GM21529 (cell line): ENCODE results near the gene BRINP2.

ENCODE experiments used
- ATAC-seq: cut with Tn5 transposase; IDR thresholded peaks from one replicate; pipeline ENCODE4 v1.9.1; 2021; ENCODE audit not compliant: unreplicated experiment

BRINP2 gene

DNA sequence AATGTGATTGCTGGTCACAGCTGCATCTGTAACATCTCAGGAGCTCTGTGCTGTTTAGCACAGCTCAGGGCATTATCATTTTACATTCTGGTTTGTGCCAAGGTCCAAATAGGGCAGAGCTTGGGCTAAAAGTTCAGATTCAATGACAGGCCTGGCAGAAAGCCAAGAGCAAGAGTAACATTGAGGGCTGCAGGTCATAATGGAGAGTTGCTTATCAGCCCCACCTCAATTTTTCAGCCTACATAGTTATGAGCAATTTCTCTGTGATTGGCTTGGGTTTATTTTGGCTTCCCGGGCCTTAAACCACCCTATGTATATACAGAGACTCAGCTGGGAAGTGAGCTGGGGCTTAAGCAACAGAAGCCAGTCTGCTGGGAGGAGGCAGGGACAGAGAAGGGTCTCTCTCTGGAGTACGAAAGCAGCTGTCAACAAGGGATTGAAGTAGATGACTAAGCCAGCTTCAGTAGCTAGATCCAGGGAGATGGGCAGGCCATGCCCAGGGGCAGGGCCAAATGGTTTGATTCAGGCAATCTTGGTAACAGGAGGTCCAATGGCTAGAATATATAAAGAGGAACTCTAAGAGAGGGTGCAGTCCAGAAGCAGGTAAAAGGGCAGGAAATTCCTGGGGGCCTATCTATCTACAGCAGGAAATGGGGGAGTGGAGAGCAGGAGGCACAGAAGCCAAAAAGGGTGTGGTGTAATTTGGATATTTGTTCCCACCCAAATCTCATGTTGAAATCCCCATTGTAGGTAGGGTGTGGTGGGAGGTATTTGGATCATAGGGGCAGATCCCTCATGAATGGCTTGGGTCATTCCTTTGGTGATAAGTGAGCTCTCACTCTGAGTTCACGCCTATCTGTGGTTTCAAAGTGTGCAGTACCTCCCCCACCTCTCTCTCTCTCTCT is 49.0 kb downstream of the BRINP2 start:
- ATAC-seq, result no peak

DNA sequence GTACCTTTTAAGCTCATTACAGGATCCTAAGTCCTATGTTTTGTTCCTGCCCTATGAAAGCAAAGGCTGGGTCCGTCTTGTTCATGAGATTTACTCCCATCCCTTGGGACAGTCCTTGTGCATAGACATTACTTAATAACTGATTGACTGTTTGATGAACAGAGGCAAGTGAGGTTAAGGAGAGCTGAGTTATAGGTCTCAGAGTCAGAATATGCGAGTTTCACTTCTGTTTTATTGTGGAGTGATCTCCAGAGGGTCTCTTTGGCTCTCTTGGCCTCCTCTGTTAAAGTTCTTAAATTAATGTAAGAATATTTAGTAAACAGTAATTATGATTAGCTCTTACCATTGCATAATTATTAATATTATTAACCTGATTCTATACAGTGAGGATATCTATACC is 52.6 kb downstream of the BRINP2 start:
- no peak for ATAC-seq

DNA sequence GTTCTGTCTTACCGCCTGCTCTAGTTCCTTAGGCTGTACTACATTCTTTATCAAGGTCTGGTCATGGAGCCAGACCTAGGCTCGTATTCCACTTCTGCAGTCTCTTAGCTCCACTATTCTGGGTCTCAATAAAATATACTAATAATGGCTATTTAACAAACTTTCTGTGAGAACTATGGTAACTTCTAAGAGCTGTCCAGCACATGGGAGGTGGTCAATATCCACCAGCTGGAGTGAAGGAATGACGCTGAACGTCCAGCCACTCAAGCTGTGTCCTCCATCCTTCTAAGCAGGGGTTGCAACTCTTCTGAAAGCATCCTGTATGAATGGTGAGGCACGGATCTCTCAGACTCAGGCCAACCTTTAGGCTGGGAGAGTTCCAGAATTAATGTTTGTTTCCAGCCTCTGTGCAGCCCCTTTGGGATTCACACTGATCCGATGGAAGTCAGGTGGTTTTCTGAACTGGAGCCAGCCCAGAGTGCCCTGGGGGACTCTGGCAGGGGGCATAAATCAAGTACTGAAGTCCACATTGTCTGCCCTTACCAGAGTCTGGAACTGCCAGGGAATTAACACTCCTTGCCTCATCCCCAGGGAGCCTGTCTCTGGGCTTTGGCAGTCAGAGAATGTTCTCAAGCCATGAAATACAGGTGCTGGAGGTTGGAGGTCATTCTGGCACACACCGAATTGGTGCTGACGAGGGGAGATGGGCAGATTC is 57.4 kb downstream of the BRINP2 start:
- no peak for ATAC-seq

DNA sequence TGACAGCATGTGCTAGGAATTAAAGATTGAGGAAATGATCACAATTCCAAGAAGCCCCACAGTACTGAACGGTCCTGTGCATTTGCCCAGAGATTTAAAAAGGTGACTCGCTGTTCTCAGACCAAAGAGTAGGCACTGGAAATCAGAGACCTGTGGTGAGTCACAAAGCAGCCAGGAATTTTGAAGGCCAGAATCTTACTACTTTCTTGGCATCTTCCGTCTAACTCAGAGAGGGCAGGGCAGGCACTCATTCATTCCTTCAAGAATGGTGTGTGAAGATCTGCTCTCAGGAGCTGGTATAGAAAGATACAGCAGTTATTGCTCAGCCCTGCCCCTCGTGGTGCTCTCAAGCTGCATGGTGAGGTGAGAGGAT is 57.9 kb downstream of the BRINP2 start:
- no peak for ATAC-seq

DNA sequence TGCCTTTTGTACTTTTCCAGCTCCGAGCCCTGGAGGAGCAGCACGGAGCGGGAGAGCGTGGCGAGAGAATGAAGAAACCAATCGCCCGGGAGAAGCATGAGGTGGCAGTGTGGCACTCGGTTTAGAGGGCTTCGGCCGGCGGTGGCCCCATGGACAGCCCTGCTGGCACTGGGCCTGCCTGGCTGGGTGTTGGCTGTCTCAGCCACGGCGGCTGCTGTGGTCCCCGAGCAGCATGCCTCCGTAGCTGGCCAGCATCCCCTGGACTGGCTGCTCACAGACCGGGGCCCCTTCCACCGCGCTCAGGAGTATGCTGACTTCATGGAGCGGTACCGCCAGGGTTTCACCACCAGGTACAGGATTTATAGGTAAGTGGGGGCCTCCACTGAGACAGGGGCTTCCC is 59.0 kb downstream of the BRINP2 start:
- no peak for ATAC-seq

DNA sequence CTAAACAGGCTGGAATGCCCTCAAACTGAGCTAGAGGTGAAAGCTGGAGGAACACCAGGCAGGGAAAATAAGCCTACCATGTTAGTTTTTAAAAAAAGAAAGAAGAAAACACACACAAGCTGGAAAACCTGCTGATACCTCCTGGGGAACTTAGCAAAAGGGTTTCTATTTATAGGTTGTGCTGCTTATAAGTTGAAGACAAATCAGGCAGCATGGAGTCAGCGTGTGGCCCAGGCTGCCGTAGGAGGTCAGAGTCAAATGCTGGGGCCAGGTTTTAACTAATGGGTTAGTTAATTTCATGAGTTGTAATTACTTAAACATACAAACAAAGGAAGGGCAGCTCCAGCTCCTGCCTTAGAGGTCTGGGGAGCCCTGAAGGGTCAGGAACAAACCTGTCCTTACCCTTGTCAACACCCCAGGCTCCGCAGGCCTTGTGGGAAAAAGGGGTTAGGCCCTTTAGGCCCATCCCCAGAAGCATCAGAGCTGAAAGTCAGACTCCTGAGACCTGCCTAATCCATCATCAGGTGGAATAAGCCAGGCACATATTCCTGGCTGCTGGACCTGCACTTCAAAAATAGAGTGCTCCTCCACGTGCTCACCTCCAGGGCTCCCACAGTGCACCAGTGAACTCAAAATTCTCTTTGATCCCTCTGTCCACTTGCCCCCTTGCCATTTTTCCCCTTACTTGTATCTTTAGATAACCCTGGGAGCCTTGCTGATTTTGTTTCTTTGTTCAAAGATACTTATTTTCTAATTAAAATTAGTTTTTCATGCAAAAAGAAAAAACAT is 59.7 kb downstream of the BRINP2 start:
- no peak for ATAC-seq

DNA sequence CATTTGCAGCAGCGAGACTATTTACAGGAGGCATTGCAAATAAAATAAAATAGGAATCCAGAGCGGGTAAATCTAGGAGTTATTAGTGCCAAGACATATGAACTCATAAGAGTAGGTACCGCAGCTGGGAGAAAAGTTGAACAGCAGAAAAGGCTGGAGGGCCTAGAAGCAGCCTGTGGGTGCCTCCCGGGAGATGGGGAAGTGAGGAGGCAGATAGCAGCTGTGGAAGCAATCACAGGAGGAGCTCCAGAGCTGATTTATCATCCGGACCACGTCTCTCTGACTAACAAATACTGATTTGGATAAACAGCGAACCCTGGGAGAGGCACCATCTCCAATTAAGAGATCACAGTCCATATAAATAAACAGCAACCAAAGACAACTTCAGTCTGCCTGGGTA is 64.6 kb downstream of the BRINP2 start:
- ATAC-seq, result no peak

- ATAC-seq, result no peak
Observed at GRCh38 chr1:177236962-177237361, 66.2 kb downstream of the BRINP2 start.

GRCh38 chr1:177238967-177239366 is 68.2 kb downstream of the BRINP2 start:
- no peak for ATAC-seq

DNA sequence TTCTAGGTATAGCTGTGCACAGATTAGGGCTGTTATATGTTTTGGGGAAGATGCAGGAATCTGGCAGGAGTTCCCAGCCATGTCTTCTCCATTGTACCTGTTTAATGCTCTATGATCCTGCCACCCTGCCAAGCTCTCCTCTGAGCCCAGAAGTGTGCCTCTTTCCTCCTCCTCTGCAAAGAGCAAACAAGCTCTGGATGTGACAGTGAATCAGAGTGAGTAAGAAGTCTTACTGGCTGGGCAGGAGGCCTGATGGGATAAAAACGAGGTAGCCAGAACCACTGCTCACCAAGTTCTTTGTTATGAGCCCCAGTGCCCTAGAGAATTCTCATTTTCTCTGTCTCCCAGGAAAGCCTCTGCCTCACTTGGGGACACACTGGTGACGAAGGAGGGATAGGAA is 69.0 kb downstream of the BRINP2 start:
- ATAC-seq, result no peak

DNA sequence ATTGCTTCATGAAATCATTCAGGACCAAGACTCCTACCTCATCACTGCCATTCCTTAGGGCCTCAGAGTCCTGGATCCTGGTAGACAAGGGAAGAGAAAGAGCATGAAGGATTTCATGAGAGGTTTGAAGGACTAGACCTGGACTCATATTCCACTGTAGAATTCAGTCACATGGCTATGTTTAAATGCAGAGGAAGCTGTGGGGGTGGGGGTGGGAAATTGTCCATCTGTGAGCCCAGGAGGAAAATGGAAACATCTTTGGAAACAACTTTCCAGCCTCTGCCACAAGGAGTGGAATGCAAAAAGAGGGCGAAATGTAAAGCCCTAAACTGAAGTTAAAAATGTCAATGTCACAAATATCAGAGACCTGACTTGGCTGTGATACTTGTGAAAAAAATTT is 73.0 kb downstream of the BRINP2 start:
- no peak for ATAC-seq

GRCh38 chr1:177246710-177247580 is 76.2 kb downstream of the BRINP2 start:
- ATAC-seq, result no peak

DNA sequence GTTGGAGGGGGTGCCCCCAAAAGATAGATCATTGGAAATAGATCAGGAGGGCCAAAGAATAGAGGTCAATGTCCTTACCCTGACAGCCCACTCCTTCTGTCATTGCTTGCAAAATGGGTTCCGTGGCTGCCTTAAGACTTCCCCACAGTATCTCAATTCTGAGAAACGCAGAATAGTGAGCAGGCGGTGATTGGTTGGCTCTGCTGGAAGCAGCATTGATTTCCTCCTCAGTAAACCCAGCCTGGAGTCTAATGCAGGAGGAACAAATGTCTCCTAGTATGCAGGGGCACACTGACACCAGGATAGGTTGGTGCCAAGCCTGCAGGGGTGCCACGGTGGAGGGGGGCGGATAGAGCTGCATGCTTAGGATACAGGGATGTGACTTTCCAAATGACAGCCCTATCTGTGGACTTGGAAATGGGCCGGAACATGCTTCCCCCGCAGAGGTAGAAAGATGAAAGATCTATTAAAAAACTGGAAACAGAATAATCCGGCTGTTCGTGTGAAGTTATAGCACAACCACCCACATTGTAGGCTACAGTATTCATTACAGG is 76.9 kb downstream of the BRINP2 start:
- ATAC-seq, result no peak

DNA sequence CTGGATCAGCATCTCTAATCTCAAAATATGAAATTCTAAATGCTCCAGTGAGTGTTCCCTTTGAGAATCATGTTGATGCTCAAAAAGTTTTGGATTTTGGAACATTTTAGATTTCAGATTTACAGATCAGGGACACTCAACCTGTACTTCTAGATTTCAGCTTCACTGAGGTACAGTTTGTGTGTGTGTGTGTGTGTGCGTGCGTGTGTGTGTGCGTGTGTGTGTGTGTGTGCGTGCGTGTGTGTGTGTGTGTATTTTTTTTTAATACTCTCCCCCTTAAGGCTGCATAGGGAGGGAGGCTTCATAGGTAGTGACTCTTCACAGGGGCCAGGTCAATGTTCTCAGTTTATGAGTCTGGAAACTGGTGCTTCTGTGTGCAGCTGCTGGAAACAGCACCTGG is 77.5 kb downstream of the BRINP2 start:
- ATAC-seq, result no peak

DNA sequence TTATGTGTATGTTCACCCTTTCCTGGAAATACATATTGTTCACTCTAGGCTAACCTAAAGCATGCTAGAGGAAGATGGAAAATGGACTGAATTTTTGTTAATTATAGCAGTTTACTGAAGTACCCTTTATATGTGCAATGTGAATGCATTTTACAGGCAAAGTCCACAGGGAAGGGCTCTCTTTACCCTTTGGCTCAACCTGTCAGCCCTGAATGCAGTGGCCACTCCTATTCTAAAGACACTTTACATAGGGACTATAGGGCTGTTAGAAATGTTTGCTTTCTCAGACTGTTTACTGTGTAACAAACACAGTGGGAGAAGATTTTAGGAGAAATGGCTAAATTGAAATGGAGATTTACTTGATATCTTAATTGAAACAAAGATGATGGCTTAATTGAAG is 78.5 kb downstream of the BRINP2 start:
- ATAC-seq, result no peak

DNA sequence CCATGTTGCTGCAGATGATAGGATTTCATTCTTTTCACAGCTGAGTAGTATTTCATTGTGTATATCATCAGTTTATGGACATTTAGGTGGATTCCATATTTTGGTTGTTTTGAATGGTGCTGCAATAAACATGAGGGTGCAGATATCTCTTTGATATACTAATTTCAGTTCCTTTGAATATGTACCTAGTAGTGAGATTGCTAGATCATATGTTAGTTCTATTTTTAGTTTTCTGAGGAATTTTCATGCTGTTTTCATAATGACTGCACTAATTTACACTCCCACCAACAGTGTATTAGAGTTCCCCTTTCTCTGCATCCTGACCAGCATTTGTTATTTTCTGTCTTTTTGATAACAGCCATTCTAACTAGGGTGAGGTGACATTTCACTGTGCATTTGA is 82.1 kb downstream of the BRINP2 start:
- ATAC-seq, result no peak

GRCh38 chr1:177255411-177255810 is 84.7 kb downstream of the BRINP2 start:
- no peak for ATAC-seq

DNA sequence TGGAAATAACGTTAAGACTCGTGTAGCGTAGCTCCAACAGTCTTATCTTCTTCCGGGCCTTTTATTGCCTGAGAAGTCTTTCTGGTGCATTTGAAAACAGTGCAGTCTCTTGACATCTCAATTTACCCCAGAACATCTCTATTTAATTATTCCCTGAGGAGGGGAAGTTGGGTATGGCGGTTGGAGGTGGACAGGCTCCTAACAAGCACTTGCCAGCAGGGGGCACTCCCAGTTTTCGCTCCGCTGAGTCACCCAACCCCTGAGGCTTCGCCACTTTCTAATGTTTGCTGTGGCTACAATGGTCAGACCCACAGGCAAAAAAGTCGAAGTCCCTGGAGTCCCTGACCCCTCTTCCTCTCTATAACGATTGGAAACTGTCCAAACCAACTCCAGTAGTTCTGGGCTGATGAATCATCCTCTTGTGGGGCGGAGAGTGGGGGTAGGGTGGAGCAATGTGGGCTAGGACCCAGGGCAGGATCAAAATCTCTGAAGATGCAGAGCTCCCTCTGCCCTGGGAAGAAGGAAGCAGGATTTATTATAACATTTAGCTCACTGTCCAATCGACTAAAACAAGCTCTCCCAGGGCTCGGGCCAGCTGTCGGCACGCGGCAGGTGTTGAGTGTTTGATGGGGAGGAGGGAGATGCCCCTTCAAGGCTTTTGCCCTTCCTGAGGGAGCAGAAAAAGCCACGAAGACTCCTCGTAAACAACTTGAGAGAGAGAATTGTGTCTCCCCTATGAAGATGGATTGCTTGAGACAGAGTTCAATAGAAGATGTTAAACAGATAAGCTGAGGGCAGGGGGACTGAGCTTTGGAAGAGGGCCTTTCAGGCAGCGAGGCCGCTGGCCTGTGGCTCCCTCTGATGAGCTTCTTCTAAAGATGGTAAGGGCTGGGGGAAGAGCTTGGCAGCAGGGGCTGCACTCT is 85.7 kb downstream of the BRINP2 start:
- ATAC-seq, result peak; percentile 53

GRCh38 chr1:177257128-177257527 is 86.4 kb downstream of the BRINP2 start:
- ATAC-seq, result no peak
